Testis (tissue), 5 donors: ENCODE results near the gene PRF1. TPM values are rescaled to one million over a fixed set of nuclear protein-coding genes. Genes with fewer than 3 reads are reported as not detected.

Source experiments
- DNase-seq: peaks from one replicate; pipeline ENCODE4 v3.0.0-alpha.2; 2019
- H3K27ac ChIP-seq, 2 donors: fragments of 200-600 bp; sonication (generic); one replicate each; pipeline ENCODE4 v1.5.1; 2019
- H3K27me3 ChIP-seq: fragments of 200-600 bp; sonication (generic); one replicate; pipeline ENCODE4 v1.5.1; 2019
- H3K36me3 ChIP-seq: fragments of 200-600 bp; sonication (generic); one replicate; pipeline ENCODE4 v1.5.1; 2017; ENCODE audit warnings: low read depth; ENCODE audit errors: missing control alignments
- H3K4me1 ChIP-seq: fragments of 200-600 bp; sonication (generic); one replicate; pipeline ENCODE4 v1.5.1; 2019
- H3K4me3 ChIP-seq, 2 donors: fragments of 200-600 bp; sonication (generic); one replicate each; pipeline ENCODE4 v1.5.1; 2017 to 2019
- H3K9me3 ChIP-seq: fragments of 200-600 bp; sonication (generic); one replicate; pipeline ENCODE4 v1.5.1; 2017
- CTCF ChIP-seq, 3 experiments: fragments of 450-650 bp in 2 of 3; fragments of 200-600 bp in 1 of 3; sonication (generic) in 1 of 3; IDR thresholded peaks; one replicate each; pipeline ENCODE4 v1.5.1; 2016 to 2019; ENCODE audit warnings: antibody characterized with exemption in 3 of 3, mild to moderate bottlenecking in 2 of 3, moderate library complexity in 1 of 3
- POLR2A ChIP-seq: fragments of 450-650 bp; IDR thresholded peaks from one replicate; pipeline ENCODE4 v1.6.1; 2017; ENCODE audit warnings: antibody characterized with exemption, mild to moderate bottlenecking, moderate library complexity
- WGBS, 2 donors: methylation state at CpG; one replicate each; pipeline ENCODE4 v1.1.5; 2018; 5-methylcytosine and 5-hydroxymethylcytosine counted together
- intact Hi-C: fragments of 100-400 bp; cut with DNase I; formaldehyde crosslinking; loops from one replicate; pipeline ENCODE4 v1.15.1; 2023; ENCODE audit warnings: low total_unique reads
- long read RNA-seq, 2 donors: transcript quantifications; one replicate each; lab custom pipeline, GENCODE V29; 2026
- polyA plus RNA-seq: library from polyadenylated mRNA; stranded (reverse); fragments of 350-450 nt; fragmentation: Illumina TruSeq; extraction: RNeasy Lipid Tissue Mini Kit (QIAGEN cat#74804); gene quantifications from one replicate; pipeline ENCODE4 v1.2.3, GENCODE V29; 2014; ENCODE audit warnings: low read depth, low replicate concordance; ENCODE audit not compliant: insufficient read depth
- total RNA-seq, 2 donors: library from RNA; depleted of rRNA; stranded (reverse); fragments of >200 nt; gene quantifications; one replicate each; pipeline ENCODE4 v1.2.3, GENCODE V29; 2016

PRF1 gene
- total RNA-seq (1 to 10 TPM in 1 of 2 donors, under 1 TPM in 1; 0.55 to 1.8 TPM), polyA plus RNA-seq (2.2 TPM)
- long read RNA-seq, donor 1: 0 reads
- long read RNA-seq, donor 2: 0 reads

- no peak within 1 kb of the TSS for H3K4me3 ChIP-seq
- 90 to 95% methylated on average over 20 of the region's 21 CpGs for WGBS, 2 donors
These were observed at the start of gene PRF1 for GRCh38 chr10:70602665-70603448. TSS of gene PRF1 (minus strand) at chr10:70602741. CDS start at chr10:70600902, 1,839 bp downstream.

GRCh38 chr10:70651661-70652060 lies 49.1 kb upstream of the PRF1 start:
- TF ChIP-seq CTCF (IDR thresholded peaks at IDR 0.05): no peak
- TF ChIP-seq POLR2A: no peak
- 94 to 98% methylated on average over 5 of the region's 5 CpGs for WGBS, 2 donors

More at GRCh38 chr10:70602665-70603448, at the start of gene PRF1:
- intact Hi-C loops: no loop called here
- no peaks in the 10 kb centered on the region for H3K9me3 ChIP-seq
- DNase-seq: no peak
- H3K4me1 ChIP-seq: no peaks in the 10 kb centered on the region
- no peaks in the 10 kb centered on the region for H3K27me3 ChIP-seq
- TF ChIP-seq POLR2A (no peak), CTCF (IDR thresholded peaks at IDR 0.05) (no peak)
- H3K36me3 ChIP-seq: no peaks in the 10 kb centered on the region
- H3K27ac ChIP-seq: no peak within 1 kb of the TSS

GRCh38 chr10:70650718-70651117 lies 48.2 kb upstream of the PRF1 start:
- TF ChIP-seq POLR2A (no peak), CTCF (IDR thresholded peaks at IDR 0.05) (no peak)
- WGBS, 2 donors: 94% methylated on average over 3 of the region's 3 CpGs
- peaks cover 4% of the 10 kb centered on the region for H3K4me1 ChIP-seq
- intact Hi-C loops: no loop called here
- no peaks in the 10 kb centered on the region for H3K36me3 ChIP-seq
- no peak overlapping the region for H3K27ac ChIP-seq
- DNase-seq: no peak
- no peaks in the 10 kb centered on the region for H3K9me3 ChIP-seq
- H3K4me3 ChIP-seq: no peak overlapping the region
- H3K27me3 ChIP-seq: no peaks in the 10 kb centered on the region

More at GRCh38 chr10:70651661-70652060, 49.1 kb upstream of the PRF1 start:
- no peak for DNase-seq
- intact Hi-C loops: no loop called here
- Histone ChIP-seq H3K36me3 (no peaks in the 10 kb centered on the region), H3K4me1 (peaks cover 4% of the 10 kb centered on the region), H3K27ac (no peak overlapping the region), H3K9me3 (no peaks in the 10 kb centered on the region), H3K4me3 (no peak overlapping the region), H3K27me3 (no peaks in the 10 kb centered on the region)

- no peak for DNase-seq
- Histone ChIP-seq H3K27ac (no peak overlapping the region), H3K36me3 (no peaks in the 10 kb centered on the region), H3K4me3 (no peak overlapping the region), H3K4me1 (peaks cover 4% of the 10 kb centered on the region), H3K27me3 (no peaks in the 10 kb centered on the region), H3K9me3 (no peaks in the 10 kb centered on the region)
- intact Hi-C loops: no loop called here
- TF ChIP-seq POLR2A: no peak
- no peak for TF ChIP-seq CTCF (IDR thresholded peaks at IDR 0.05)
- WGBS, 2 donors: 59 to 100% methylated on average over 3 of the region's 3 CpGs
These were observed 47.6 kb upstream of the PRF1 start for GRCh38 chr10:70650104-70650503.
